Myocyte (in vitro differentiated cells): ENCODE data around the gene FLT3LG. TPM values are rescaled to one million over a fixed set of nuclear protein-coding genes. Genes with fewer than 3 reads are reported as not detected.
A peak's percentile ranks its signal among the peaks of the same experiment; 100 is the strongest.

Experiments used
- DNase-seq: peaks from one replicate; pipeline ENCODE4 v3.0.0-alpha.2; 2012; ENCODE audit warnings: low read depth
- total RNA-seq: library from RNA; depleted of rRNA; stranded (reverse); fragments of >200 nt; gene quantifications from 2 replicates; pipeline ENCODE4 v1.2.3, GENCODE V29; 2014

FLT3LG gene
- total RNA-seq, 1 donor from 2014 or later: 2.6 TPM

- DNase-seq: peak; percentile 99
These were observed 13.4 kb downstream of the FLT3LG start, which contains the start of gene RPL13A for GRCh38 chr19:49487277-49488045. RPL13A (plus strand) TSS chr19:49487608; CDS start chr19:49487630, 22 bp downstream.

GRCh38 chr19:49488046-49488862 is 14.2 kb downstream of the FLT3LG start:
- no peak for DNase-seq

- DNase-seq: no peak
These were observed 15.0 kb downstream of the FLT3LG start for GRCh38 chr19:49488863-49489537.

- no peak for DNase-seq
These were observed 15.7 kb downstream of the FLT3LG start for GRCh38 chr19:49489601-49490167.

DNA sequence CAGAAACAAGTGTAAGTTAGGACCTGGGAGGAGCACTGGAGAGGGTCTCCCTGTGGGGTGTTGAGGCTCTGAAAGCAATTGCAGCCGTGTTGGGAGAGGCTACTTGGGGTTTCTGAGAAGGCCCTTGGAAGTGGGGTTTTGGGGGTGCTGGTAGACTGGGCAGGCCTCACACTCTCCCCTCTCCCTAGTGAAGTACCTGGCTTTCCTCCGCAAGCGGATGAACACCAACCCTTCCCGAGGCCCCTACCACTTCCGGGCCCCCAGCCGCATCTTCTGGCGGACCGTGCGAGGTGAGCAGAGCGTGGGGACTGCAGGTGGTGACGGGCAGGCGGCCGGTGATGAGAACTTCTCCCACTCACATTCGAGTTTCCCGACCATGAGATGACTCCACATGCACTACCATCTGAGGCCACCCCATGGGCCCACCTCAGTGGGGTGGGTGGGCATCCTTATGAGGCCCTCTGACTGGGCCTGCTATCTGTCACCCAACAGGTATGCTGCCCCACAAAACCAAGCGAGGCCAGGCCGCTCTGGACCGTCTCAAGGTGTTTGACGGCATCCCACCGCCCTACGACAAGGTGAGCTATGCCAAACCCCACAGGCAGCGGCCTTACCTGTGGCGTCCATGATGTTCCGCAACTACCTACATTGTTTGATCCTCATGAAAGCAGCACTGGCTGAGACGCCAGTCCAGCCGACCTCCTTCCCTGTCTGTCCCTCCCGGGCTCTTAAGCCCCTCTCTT is 16.4 kb downstream of the FLT3LG start:
- no peak for DNase-seq

DNA sequence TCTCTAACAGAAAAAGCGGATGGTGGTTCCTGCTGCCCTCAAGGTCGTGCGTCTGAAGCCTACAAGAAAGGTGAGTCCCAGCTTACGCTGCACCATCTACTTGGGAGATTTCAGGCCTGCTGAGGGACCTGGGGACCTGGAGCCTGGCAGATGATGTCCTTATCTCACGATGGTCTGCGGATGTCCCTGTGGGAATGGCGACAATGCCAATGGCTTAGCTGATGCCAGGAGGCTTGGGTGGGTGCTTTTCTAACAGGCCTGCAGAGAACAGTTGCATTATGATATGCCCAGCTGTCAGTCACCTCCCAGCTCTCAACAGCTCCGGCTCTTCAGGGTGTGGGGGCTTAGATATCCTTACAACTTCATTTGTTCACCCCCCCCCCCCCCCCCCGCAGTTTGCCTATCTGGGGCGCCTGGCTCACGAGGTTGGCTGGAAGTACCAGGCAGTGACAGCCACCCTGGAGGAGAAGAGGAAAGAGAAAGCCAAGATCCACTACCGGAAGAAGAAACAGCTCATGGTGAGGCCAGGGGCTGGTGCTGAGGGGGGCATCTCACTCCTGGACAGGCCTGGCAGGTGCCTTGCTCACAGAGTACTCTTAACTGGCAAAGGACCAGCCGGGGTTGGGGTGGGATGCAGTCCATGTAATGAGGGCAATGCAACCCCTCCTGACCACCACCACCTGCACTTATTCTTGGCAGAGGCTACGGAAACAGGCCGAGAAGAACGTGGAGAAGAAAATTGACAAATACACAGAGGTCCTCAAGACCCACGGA is 17.2 kb downstream of the FLT3LG start:
- DNase-seq: no peak

DNA sequence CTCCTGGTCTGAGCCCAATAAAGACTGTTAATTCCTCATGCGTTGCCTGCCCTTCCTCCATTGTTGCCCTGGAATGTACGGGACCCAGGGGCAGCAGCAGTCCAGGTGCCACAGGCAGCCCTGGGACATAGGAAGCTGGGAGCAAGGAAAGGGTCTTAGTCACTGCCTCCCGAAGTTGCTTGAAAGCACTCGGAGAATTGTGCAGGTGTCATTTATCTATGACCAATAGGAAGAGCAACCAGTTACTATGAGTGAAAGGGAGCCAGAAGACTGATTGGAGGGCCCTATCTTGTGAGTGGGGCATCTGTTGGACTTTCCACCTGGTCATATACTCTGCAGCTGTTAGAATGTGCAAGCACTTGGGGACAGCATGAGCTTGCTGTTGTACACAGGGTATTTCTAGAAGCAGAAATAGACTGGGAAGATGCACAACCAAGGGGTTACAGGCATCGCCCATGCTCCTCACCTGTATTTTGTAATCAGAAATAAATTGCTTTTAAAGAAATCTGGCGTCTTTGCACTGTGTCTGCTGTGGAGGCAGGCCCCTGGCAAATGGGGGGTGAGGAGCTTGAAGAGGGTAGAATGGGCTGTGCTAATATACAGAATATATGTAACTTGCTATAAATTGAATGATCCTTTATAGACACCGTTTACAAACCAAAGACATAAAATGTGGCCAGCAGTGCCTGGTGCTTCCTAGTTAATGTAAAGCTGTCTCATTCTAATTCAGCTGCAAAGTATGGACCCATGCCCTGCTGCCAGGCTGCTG is 18.0 kb downstream of the FLT3LG start:
- peak; percentile 33 for DNase-seq

GRCh38 chr19:49492573-49493405 is 18.8 kb downstream of the FLT3LG start:
- no peak for DNase-seq

DNA sequence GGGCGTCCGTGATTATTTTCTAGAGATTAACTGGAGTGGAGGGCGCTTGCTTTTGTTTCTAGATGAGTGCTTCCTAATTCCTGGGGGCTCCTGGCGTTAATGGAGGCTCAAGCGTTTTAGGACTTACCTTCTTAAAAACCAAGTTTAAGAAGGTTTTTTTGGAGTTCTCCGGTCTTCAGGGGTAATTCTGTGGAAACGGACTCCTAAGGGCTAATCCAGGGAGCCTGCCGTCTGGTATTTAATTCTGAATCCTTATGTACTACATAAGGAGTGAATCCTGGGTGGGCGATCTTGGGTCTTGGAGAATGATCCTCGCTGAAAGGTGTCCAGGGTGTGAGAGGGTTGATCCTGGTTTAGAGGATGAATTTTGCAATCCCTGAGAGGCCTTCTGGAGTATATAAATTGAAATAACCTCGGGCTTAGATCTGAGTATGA is 22.6 kb downstream of the FLT3LG start:
- DNase-seq: no peak

DNA sequence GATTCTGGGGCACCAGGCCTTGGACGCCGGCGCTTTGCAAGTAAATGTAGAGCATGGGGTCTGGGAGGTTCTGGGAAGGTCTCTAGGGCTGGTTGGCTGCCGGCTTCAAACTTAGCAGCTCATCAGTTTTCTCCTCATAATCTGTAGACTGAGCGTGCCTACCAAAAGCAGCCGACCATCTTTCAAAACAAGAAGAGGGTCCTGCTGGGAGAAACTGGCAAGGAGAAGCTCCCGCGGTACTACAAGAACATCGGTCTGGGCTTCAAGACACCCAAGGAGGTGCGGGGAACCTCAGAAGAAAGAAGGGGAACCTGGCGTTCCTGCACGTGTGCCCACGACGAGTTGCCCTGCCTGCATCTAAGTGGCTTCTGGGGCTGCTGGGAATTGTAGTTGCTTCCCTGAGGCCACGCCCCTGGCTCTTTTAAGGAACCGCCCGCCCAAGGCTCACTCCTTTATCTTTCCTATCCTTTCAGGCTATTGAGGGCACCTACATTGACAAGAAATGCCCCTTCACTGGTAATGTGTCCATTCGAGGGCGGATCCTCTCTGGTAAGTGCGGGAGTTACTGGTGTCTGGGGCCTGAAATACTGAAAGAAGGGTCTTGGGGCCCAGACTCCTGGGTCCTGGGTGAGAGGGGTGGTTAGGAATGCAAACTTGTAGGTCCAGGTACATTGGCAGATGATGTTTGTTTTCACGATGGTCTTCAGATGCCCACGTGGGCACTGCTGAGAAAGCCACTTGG is 23.2 kb downstream of the FLT3LG start:
- DNase-seq: peak; percentile 63

GRCh38 chr19:49497789-49498103 is 23.7 kb downstream of the FLT3LG start:
- no peak for DNase-seq

DNA sequence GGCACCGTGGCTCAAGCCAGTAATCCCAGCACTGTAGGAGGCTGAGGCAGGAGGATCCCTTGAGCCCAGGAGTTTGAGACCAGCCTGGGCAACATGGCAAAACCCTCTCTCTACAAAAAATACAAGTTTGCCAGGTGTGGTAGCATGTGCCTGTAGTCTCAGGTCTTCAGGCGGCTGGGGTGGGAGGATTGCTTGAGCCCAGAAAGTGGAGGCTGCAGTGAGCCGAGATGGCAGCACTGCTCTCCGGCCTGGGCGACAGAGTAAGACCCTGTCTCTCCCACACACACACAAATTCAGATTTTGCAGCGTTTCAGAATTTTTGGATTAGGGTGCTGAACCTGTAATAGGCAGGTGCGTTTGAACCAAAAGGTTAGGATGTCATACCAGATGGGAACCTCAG is 24.5 kb downstream of the FLT3LG start:
- DNase-seq: no peak

- DNase-seq: no peak
These were observed 25.1 kb downstream of the FLT3LG start for GRCh38 chr19:49499030-49499670.

DNA sequence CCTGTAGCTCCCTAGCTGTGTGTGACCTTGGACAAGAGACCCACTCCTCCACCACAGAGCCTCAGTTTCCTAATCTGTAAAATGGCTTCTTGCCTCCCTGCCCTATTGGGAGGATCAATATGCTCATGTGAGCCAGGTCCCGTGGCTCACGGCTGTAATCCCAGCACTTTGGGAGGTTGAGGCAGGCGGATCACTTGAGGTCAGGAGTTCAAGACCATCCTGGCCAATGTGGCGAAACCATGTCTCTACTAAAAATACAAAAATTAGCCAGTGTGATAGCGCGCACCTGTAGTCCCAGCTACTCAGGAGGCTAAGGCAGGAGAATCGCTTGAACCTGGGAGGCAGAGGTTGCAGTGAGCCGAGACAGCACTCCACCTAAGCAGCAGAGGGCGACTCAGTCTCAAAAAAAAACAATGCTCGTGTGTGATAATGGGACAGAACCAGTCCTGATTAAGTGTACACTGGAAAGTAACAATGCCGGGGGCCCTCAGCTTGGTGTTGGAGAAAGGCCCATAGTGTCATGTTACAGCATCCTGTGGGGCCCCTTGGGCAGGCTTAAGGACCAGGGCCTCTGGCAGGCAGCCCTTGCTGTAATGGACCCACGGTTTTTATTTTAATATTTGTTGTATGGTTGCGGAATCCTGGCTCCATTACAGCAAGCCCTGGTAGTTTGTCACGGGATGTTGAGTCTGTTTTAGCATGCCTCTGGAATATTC is 29.0 kb downstream of the FLT3LG start:
- peak; percentile 76 for DNase-seq

GRCh38 chr19:49503582-49503962 is 29.6 kb downstream of the FLT3LG start:
- DNase-seq: no peak

DNA sequence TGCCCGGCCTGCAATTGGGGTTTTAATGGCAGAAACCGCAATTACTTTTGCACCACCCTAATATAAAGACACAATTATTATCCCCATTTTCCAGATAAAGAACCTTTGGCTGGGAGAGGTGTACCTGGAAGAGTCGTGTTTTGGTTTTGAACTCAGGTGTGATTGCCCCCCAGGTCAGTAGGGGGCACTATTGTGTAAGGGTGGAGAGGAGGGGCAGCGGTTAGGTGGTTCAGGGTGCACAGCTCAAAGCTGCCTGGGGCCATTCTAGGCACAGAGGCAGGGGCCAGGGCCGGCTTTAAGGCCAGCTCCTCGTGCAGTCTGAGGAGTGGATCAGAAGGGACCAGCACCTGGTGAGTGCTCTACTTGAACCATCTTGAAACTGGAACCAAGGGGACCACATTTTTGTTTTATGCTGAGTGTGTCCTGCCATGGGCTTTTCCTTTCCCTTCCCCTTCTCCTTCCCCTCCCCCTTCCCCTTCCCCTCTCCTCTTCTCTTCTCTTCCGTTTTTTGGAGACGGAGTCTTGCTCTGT is 32.6 kb downstream of the FLT3LG start:
- peak; percentile 48 for DNase-seq
